K562 (cell line): ENCODE measurements around the gene SHANK3. TPM values are rescaled to one million over a fixed set of nuclear protein-coding genes. Genes with fewer than 3 reads are reported as not detected.

Source experiments
- BACH1 ChIP-seq: fragments of 200-800 bp; sonication (Bioruptor generic); IDR thresholded peaks from 2 replicates; pipeline ENCODE4 v1.6.1; 2016; ENCODE audit warnings: missing genetic modification characterization, missing compliant biosample characterization
- FOXM1 ChIP-seq, 2 experiments: fragments of 450-650 bp in 1 of 2; sonication (generic) in 1 of 2; formaldehyde crosslinking in 1 of 2; IDR thresholded peaks; 2 replicates each; pipeline versions ENCODE4 v1.6.1 to v1.9.0; 2017 to 2022; ENCODE audit warnings: low read depth in 2 of 2, mild to moderate bottlenecking in 2 of 2, missing genetic modification reagents in 1 of 2, moderate library complexity in 1 of 2
- KAT7 ChIP-seq: sonication (generic); formaldehyde crosslinking; IDR thresholded peaks from 2 replicates; pipeline ENCODE4 v1.8.0; 2022; ENCODE audit warnings: missing genetic modification reagents, mild to moderate bottlenecking, borderline replicate concordance
- KLF6 ChIP-seq: fragments of 250-450 bp; sonication (Bioruptor Pico); IDR thresholded peaks from 2 replicates; pipeline ENCODE4 v1.4.0; 2020; ENCODE audit warnings: mild to moderate bottlenecking, moderate library complexity, borderline replicate concordance
- POU5F1 ChIP-seq: fragments of 150-350 bp; IDR thresholded peaks from 2 replicates; pipeline ENCODE4 v1.6.1; 2014; ENCODE audit warnings: borderline replicate concordance, low read length, low read depth, mild to moderate bottlenecking; ENCODE audit not compliant: partially characterized antibody
- SMAD3 ChIP-seq: fragments of 450-650 bp; formaldehyde crosslinking; conservative IDR thresholded peaks from 2 replicates; pipeline ENCODE4 v1.4.0; 2020; ENCODE audit warnings: mild to moderate bottlenecking
- XRCC5 ChIP-seq: fragments of 200-400 bp; formaldehyde crosslinking; IDR thresholded peaks from 2 replicates; pipeline ENCODE4 v1.6.1; 2017; ENCODE audit warnings: low read depth, mild to moderate bottlenecking, low read length
- ZEB2 ChIP-seq: fragments of 450-650 bp; IDR thresholded peaks from 2 replicates; pipeline ENCODE4 v1.6.1; 2016
- ZNF133 ChIP-seq: fragments of 250-450 bp; sonication (Bioruptor Pico); IDR thresholded peaks from 2 replicates; pipeline ENCODE4 v1.4.0; 2020; ENCODE audit warnings: mild to moderate bottlenecking
- ZNF407 ChIP-seq: fragments of 450-650 bp; IDR thresholded peaks from 2 replicates; pipeline ENCODE4 v1.6.1; 2016; ENCODE audit warnings: low read depth
- polyA plus RNA-seq, 8 experiments: library from polyadenylated mRNA; depleted of rRNA in 4 of 8; stranded (reverse) in 5 of 8; unstranded in 3 of 8; fragments of >200 nt; fragmentation: Nextera tagmentation in 2 of 8; fragmentation: Illumina TruSeq in 1 of 8; extraction: Ambion mirVana in 2 of 8; extraction: Trizol in 1 of 8; gene quantifications; 2 replicates each; pipeline versions ENCODE4 v1.2.1 to v1.2.3, GENCODE V29; 2011 to 2014; ENCODE audit warnings: inconsistent platforms in 1 of 8, missing spikeins in 1 of 8
- total RNA-seq, 7 experiments: library from RNA; depleted of rRNA in 6 of 7; stranded (reverse); fragments of >200 nt in 6 of 7; fragmentation: Illumina TruSeq in 2 of 7; extraction: Trizol in 2 of 7; gene quantifications; 2 replicates each; pipeline versions ENCODE4 v1.2.1 to v1.2.3, GENCODE V29; 2011 to 2021; ENCODE audit warnings: low replicate concordance in 1 of 7
- TF ChIP-seq, protein P1 (sequence below): IDR thresholded peaks from 2 replicates; pipeline ENCODE4 v1.6.1; 2011; ENCODE audit warnings: borderline replicate concordance, low read depth, mild to moderate bottlenecking, moderate library complexity, low read length; ENCODE audit not compliant: insufficient read depth, poor library complexity, severe bottlenecking
- TF ChIP-seq, protein P2 (sequence below): IDR thresholded peaks from 2 replicates; pipeline ENCODE4 v1.6.1; 2014; ENCODE audit warnings: antibody characterized with exemption
- TF ChIP-seq, protein P3 (sequence below): fragments of 450-650 bp; formaldehyde crosslinking; IDR thresholded peaks from 2 replicates; pipeline ENCODE4 v1.4.0; 2022; ENCODE audit warnings: missing genetic modification characterization

The SHANK3 gene
- total and polyA plus RNA-seq, 9 of the 15 experiments (the other 6 are each of a cell fraction or from before 2014, with no cell fraction given) = 0.01 to 0.07 (median 0.03) TPM; not detected in 6

- TF ChIP-seq ZNF407 (no peak), XRCC5 (no peak), ZEB2 (no peak), FOXM1 (IDR thresholded peaks at IDR 0.05; ENCODE audit: low read depth) (no peak), FOXM1 (CRISPR knock-in tag; IDR thresholded peaks at IDR 0.05; ENCODE audit: low read depth) (no peak), BACH1 (tag) (no peak), SMAD3 (CRISPR knock-in tag) (no peak), POU5F1 (no peak), KAT7 (CRISPR knock-in tag) (no peak), ZNF133 (CRISPR knock-in tag) (no peak), KLF6 (no peak)
- TF ChIP-seq, protein P1, sequence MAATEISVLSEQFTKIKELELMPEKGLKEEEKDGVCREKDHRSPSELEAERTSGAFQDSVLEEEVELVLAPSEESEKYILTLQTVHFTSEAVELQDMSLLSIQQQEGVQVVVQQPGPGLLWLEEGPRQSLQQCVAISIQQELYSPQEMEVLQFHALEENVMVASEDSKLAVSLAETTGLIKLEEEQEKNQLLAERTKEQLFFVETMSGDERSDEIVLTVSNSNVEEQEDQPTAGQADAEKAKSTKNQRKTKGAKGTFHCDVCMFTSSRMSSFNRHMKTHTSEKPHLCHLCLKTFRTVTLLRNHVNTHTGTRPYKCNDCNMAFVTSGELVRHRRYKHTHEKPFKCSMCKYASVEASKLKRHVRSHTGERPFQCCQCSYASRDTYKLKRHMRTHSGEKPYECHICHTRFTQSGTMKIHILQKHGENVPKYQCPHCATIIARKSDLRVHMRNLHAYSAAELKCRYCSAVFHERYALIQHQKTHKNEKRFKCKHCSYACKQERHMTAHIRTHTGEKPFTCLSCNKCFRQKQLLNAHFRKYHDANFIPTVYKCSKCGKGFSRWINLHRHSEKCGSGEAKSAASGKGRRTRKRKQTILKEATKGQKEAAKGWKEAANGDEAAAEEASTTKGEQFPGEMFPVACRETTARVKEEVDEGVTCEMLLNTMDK = no peak
- TF ChIP-seq, protein P2, sequence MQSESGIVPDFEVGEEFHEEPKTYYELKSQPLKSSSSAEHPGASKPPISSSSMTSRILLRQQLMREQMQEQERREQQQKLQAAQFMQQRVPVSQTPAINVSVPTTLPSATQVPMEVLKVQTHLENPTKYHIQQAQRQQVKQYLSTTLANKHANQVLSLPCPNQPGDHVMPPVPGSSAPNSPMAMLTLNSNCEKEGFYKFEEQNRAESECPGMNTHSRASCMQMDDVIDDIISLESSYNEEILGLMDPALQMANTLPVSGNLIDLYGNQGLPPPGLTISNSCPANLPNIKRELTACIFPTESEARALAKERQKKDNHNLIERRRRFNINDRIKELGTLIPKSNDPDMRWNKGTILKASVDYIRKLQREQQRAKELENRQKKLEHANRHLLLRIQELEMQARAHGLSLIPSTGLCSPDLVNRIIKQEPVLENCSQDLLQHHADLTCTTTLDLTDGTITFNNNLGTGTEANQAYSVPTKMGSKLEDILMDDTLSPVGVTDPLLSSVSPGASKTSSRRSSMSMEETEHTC = no peak
- TF ChIP-seq, protein P3, sequence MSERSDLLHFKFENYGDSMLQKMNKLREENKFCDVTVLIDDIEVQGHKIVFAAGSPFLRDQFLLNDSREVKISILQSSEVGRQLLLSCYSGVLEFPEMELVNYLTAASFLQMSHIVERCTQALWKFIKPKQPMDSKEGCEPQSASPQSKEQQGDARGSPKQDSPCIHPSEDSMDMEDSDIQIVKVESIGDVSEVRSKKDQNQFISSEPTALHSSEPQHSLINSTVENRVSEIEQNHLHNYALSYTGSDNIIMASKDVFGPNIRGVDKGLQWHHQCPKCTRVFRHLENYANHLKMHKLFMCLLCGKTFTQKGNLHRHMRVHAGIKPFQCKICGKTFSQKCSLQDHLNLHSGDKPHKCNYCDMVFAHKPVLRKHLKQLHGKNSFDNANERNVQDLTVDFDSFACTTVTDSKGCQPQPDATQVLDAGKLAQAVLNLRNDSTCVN (CRISPR knock-in tag) = no peak
These were observed 44.7 kb upstream of the SHANK3 start, which contains the start of gene ARSA (continued) for GRCh38 chr22:50627642-50628542.
